Right lobe of liver (tissue), 6 donors: ENCODE results near the gene HHIP. TPM values are rescaled to one million over a fixed set of nuclear protein-coding genes. Genes with fewer than 3 reads are reported as not detected.

ENCODE experiments used
- ATAC-seq, 4 donors: fragments of 200-7000 bp; cut with Tn5 transposase; one replicate each; pipeline ENCODE4 v1.9.1; 2020; ENCODE audit warnings: mild to moderate bottlenecking in 4 of 4, moderate library complexity in 4 of 4
- DNase-seq, 3 donors: peaks; one replicate each; pipeline ENCODE4 v3.0.0-alpha.2; 2020
- H3K27ac ChIP-seq, 3 donors: fragments of 200-600 bp; one replicate each; pipeline ENCODE4 v1.8.0; 2022
- H3K27me3 ChIP-seq, 2 donors: fragments of 200-600 bp; one replicate each; pipeline ENCODE4 v1.8.0; 2022
- H3K36me3 ChIP-seq, 4 donors: fragments of 200-600 bp; sonication (generic) in 1 of 4; one replicate each; pipeline versions ENCODE4 v1.5.1 to v1.8.0; 2017 to 2022; ENCODE audit warnings: control low read depth in 1 of 4
- H3K4me1 ChIP-seq, 4 donors: fragments of 200-600 bp; sonication (generic) in 1 of 4; one replicate each; pipeline versions ENCODE4 v1.5.1 to v1.8.0; 2017 to 2022; ENCODE audit warnings: control low read depth in 1 of 4
- H3K4me3 ChIP-seq, 3 donors: fragments of 200-600 bp; one replicate each; pipeline ENCODE4 v1.8.0; 2022
- H3K9me3 ChIP-seq, 4 donors: fragments of 200-600 bp; sonication (generic) in 1 of 4; one replicate each; pipeline versions ENCODE4 v1.5.1 to v1.8.0; 2017 to 2022; ENCODE audit warnings: control low read depth in 1 of 4
- POLR2A ChIP-seq: fragments of 450-650 bp; IDR thresholded peaks from one replicate; pipeline ENCODE4 v1.6.1; 2017; ENCODE audit warnings: antibody characterized with exemption, mild to moderate bottlenecking
- WGBS: methylation state at CpG from one replicate; pipeline ENCODE4 v1.1.6; 2018; ENCODE audit warnings: low coverage, low lambda C conversion rate; ENCODE audit not compliant: insufficient coverage; ENCODE audit errors: missing lambda C conversion rate; 5-methylcytosine and 5-hydroxymethylcytosine counted together
- intact Hi-C, 2 donors: fragments of 100-400 bp; cut with DNase I; formaldehyde crosslinking; loops; one replicate each; pipeline versions ENCODE4 v1.11.2 to v1.14.1; 2022
- total RNA-seq, 6 experiments: library from RNA; depleted of rRNA in 2 of 6; stranded (reverse); fragments of >200 nt in 2 of 6; fragmentation: NEBNext Ultra II Directional in 3 of 6; extraction: Animal tissue kit (Norgen Biotek cat#: 25700) in 3 of 6; gene quantifications; one replicate each; pipeline versions ENCODE4 v1.1.0 to v1.2.4, GENCODE V29; 2016 to 2023
- TF ChIP-seq, protein P1 (sequence below), 4 donors: fragments of 200-600 bp in 3 of 4; fragments of 450-650 bp in 1 of 4; IDR thresholded peaks; one replicate each; pipeline versions ENCODE4 v1.5.1 to v1.8.0; 2016 to 2022; ENCODE audit warnings: antibody characterized with exemption in 4 of 4, mild to moderate bottlenecking in 2 of 4
- donor health status: DM: no; HTN: yes; CAD: no.
- donor health status: DM: no; HTN: no; CAD: no.
- donor health status: DM: no; HTN: no; CAD: no.
- donor health status: DM: no; HTN: yes; CAD: no.
- donor health status: DM: no; HTN: yes; CAD: no.

The HHIP gene
- total RNA-seq, 6 experiments from 2014 or later = 3.3 to 17.5 (median 6.3) TPM

DNA sequence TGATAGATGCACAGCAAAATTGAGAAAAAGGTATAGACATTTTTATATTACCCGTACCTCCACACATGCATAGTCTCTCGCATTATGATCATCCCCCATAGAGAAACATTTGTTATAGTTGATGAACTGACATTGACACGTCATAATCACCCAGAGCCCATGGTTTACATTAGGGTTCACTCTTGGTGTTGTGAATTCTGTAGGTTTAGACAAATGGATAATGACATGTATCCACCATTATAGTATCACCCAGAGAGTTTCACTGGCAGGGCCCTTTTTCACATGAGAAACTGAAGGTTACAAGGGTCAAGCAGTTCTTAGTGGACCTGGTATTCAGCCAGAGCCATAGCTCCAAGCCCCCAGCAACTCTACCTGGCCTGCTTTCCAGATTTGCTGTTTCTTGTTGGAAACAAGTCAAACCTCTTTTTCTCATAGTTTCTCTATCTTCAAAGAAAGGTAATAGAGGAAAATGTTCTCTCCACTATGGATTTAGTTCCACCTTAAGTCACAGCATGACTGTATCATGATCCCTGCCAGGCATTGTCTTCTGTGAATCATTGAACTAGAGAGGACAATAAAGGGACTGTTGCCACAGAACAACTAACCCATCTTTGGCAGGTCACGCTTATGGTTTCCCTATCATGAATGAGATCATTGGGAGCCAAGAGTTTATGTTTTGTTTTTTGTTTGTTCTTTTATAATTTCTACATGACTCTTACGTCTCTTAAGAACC, 64.0 kb downstream of the HHIP start:
- ATAC-seq = no peak

DNA sequence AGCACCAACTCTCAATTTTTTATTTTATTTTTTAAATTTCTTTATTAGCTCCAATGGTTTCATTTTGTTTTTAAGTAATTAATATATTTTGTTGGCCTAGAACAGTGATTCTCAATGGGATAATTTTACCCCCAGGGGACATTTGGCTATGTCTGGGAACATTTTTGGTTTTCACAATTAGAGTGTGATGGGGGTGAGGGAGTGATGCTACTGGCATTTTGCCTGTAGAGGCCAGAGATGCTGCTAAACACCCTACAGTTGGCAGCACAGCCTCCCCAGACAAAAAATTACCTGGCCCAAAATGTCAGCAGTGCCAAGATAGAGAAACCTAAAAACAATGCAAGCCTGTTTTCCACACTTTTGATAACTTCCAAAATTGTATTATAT, 64.6 kb downstream of the HHIP start:
- intact Hi-C loops = no loop called here
- no peaks in the 10 kb centered on the region for H3K36me3 ChIP-seq
- H3K27ac ChIP-seq = no peak overlapping the region
- TF ChIP-seq POLR2A = no peak
- TF ChIP-seq, protein P1, sequence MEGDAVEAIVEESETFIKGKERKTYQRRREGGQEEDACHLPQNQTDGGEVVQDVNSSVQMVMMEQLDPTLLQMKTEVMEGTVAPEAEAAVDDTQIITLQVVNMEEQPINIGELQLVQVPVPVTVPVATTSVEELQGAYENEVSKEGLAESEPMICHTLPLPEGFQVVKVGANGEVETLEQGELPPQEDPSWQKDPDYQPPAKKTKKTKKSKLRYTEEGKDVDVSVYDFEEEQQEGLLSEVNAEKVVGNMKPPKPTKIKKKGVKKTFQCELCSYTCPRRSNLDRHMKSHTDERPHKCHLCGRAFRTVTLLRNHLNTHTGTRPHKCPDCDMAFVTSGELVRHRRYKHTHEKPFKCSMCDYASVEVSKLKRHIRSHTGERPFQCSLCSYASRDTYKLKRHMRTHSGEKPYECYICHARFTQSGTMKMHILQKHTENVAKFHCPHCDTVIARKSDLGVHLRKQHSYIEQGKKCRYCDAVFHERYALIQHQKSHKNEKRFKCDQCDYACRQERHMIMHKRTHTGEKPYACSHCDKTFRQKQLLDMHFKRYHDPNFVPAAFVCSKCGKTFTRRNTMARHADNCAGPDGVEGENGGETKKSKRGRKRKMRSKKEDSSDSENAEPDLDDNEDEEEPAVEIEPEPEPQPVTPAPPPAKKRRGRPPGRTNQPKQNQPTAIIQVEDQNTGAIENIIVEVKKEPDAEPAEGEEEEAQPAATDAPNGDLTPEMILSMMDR (IDR thresholded peaks at IDR 0.05) = no peak
- no peaks in the 10 kb centered on the region for H3K27me3 ChIP-seq
- H3K4me1 ChIP-seq = no peaks in the 10 kb centered on the region
- H3K4me3 ChIP-seq = no peak overlapping the region
- H3K9me3 ChIP-seq = no peaks in the 10 kb centered on the region
- no peak for ATAC-seq
- no peak for DNase-seq

More for the DNA sequence above, 64.0 kb downstream of the HHIP start:
- Histone ChIP-seq H3K4me1 (no peaks in the 10 kb centered on the region), H3K27ac (no peak overlapping the region), H3K27me3 (no peaks in the 10 kb centered on the region), H3K4me3 (no peak overlapping the region), H3K9me3 (no peaks in the 10 kb centered on the region), H3K36me3 (no peaks in the 10 kb centered on the region)
- intact Hi-C loops = no loop called here
- WGBS = 65% methylated on average over 5 of the region's 5 CpGs
- no peak for DNase-seq
- TF ChIP-seq, protein P1 (IDR thresholded peaks at IDR 0.05) = no peak
- TF ChIP-seq POLR2A = no peak

DNA sequence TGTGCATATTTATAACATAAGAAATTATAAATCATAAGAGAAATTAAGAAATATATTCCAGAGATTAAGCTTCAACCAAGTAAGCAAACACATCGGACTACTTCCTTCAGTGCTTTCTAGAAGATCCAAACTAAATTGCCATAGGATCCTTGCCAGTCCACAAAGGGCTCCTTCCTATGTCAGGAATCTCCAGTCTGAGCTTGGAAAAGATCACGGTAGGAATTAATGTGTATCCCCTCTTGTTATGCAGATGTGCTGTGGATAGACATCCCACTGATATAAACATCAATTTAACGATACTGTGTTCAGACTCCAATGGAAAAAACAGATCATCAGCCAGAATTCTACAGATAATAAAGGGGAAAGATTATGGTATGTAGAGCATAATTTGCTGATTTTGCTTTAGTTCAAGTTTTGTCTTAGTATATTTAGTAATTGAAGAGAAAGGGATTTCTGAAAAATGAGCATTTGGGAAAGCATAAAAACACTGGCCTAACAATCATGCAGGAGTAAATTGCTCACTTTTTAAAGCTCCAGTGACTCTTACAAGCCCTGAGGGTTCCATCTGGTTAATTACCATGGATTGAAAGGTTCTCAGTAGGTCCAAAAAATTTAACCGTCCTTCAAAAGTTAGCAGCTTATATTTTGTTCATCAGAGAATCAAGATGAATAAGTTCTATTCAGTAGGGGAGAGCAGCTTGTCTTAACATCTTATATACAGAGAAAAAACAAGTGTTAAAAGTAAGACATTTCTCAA, 65.9 kb downstream of the HHIP start:
- intact Hi-C loops = no loop called here
- H3K9me3 ChIP-seq = no peaks in the 10 kb centered on the region
- no peaks in the 10 kb centered on the region for H3K36me3 ChIP-seq
- no peak for ATAC-seq
- TF ChIP-seq, protein P1 (IDR thresholded peaks at IDR 0.05) = no peak
- TF ChIP-seq POLR2A = no peak
- no peak overlapping the region for H3K27ac ChIP-seq
- no peaks in the 10 kb centered on the region for H3K27me3 ChIP-seq
- WGBS = 63% methylated on average over 4 of the region's 4 CpGs
- DNase-seq = no peak
- no peaks in the 10 kb centered on the region for H3K4me1 ChIP-seq
- no peak overlapping the region for H3K4me3 ChIP-seq

DNA sequence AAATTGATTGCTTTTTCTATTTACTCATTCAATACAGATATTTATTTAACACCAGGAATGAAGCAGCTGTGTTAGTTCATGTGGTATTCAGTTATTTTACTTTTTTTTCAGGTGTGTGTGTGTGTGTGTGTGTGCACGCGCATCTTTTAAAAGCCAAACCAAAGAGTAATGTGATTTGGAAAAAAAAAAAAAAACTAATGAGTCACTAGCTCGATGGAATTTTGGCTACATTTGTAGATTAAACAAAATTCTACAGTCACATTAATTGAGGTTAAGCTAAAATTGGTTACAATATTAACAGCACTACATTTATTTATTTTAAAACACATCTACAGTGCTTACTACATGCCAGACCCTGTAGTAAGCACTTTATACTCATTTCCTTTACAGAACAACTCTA, 66.8 kb downstream of the HHIP start:
- ATAC-seq = no peak
- 79% methylated on average over 3 of the region's 3 CpGs for WGBS

More for the DNA sequence above, 66.8 kb downstream of the HHIP start:
- no peaks in the 10 kb centered on the region for H3K4me1 ChIP-seq
- no peaks in the 10 kb centered on the region for H3K9me3 ChIP-seq
- no peak overlapping the region for H3K27ac ChIP-seq
- H3K27me3 ChIP-seq = no peaks in the 10 kb centered on the region
- TF ChIP-seq, protein P1 (IDR thresholded peaks at IDR 0.05) = no peak
- TF ChIP-seq POLR2A = no peak
- H3K4me3 ChIP-seq = no peak overlapping the region
- no peak for DNase-seq
- no peaks in the 10 kb centered on the region for H3K36me3 ChIP-seq
- intact Hi-C loops = no loop called here
